Measurements from ENCODE around the gene PLEK.
"Not testable (repeated sequence)": the region's sequence is repeated elsewhere in the genome, so short reads cannot be mapped to it uniquely, and the experiment has no call there.

Gene PLEK

GRCh38 chr2:68386365-68386764 is 21.3 kb downstream of the PLEK start:
- DNase-seq = no peak

- peak in 1 of 2 experiments; percentile 31 for DNase-seq
Observed at GRCh38 chr2:68387408-68388350, 22.6 kb downstream of the PLEK start.

- DNase-seq = no peak
Observed at GRCh38 chr2:68388358-68388757, 23.3 kb downstream of the PLEK start.

- DNase-seq = no peak
Observed at GRCh38 chr2:68388772-68389171, 23.7 kb downstream of the PLEK start.

GRCh38 chr2:68390114-68390513 is 25.0 kb downstream of the PLEK start:
- no peak for DNase-seq

GRCh38 chr2:68390586-68390985 is 25.5 kb downstream of the PLEK start:
- DNase-seq = no peak

- no peak for DNase-seq
Observed at GRCh38 chr2:68391099-68391498, 26.0 kb downstream of the PLEK start.

GRCh38 chr2:68391869-68392268 is 26.8 kb downstream of the PLEK start:
- DNase-seq = no peak

GRCh38 chr2:68396093-68396492 is 31.0 kb downstream of the PLEK start:
- no peak for DNase-seq

GRCh38 chr2:68397704-68398263 is 32.7 kb downstream of the PLEK start:
- DNase-seq = not testable (repeated sequence)

GRCh38 chr2:68403199-68403644 is 38.1 kb downstream of the PLEK start:
- no peak for DNase-seq

- no peak for DNase-seq
Observed at GRCh38 chr2:68404164-68404563, 39.1 kb downstream of the PLEK start.

- no peak for DNase-seq
Observed at GRCh38 chr2:68404893-68405799, 40.1 kb downstream of the PLEK start.

- no peak for DNase-seq
Observed at GRCh38 chr2:68411397-68412126, 46.5 kb downstream of the PLEK start.

GRCh38 chr2:68412127-68412819 is 47.2 kb downstream of the PLEK start:
- no peak for DNase-seq

GRCh38 chr2:68413466-68413865 is 48.4 kb downstream of the PLEK start:
- DNase-seq = no peak

- no peak for DNase-seq
Observed at GRCh38 chr2:68414452-68414851, 49.4 kb downstream of the PLEK start.

- DNase-seq = no peak
Observed at GRCh38 chr2:68414876-68415275, 49.8 kb downstream of the PLEK start.

- no peak for DNase-seq
Observed at GRCh38 chr2:68415521-68415920, 50.4 kb downstream of the PLEK start.

- DNase-seq = no peak
Observed at GRCh38 chr2:68416081-68416675, 51.1 kb downstream of the PLEK start.

GRCh38 chr2:68417926-68418325 is 52.8 kb downstream of the PLEK start:
- DNase-seq = no peak

Data from activated CD4-positive, alpha-beta T cell treated with anti-CD3 and anti-CD28 coated beads, Interleukin-2, amount 50 U/mL, for 48 hours (primary cell).